Smooth muscle cell (in vitro differentiated cells): Measurements from ENCODE around the gene GLCCI1. TPM values are rescaled to one million over a fixed set of nuclear protein-coding genes. Genes with fewer than 3 reads are reported as not detected.

Experiments
- DNase-seq: peaks from one replicate; lab custom pipeline; 2025; ENCODE audit not compliant: unreplicated experiment; lab: John Stamatoyannopoulos, UW
- H2AFZ ChIP-seq: fragments of 200-600 bp; sonication (generic); 2 replicates; pipeline ENCODE4 v1.6.0; 2016; ENCODE audit warnings: antibody characterized with exemption, low read depth, mild to moderate bottlenecking
- H3F3A ChIP-seq: fragments of 200-600 bp; sonication (generic); 2 replicates; pipeline ENCODE4 v1.6.0; 2017; ENCODE audit warnings: antibody characterized with exemption, low read depth
- H3K27ac ChIP-seq: fragments of 200-600 bp; sonication (generic); 2 replicates; pipeline ENCODE4 v1.5.1; 2016; ENCODE audit warnings: low read depth, mild to moderate bottlenecking
- H3K27me3 ChIP-seq: fragments of 200-600 bp; sonication (generic); 2 replicates; pipeline ENCODE4 v1.6.1; 2016; ENCODE audit warnings: low read depth, mild to moderate bottlenecking
- H3K36me3 ChIP-seq: fragments of 200-600 bp; sonication (generic); 2 replicates; pipeline ENCODE4 v1.5.1; 2016; ENCODE audit warnings: low read depth
- H3K4me1 ChIP-seq: fragments of 200-600 bp; sonication (generic); 2 replicates; pipeline ENCODE4 v1.5.1; 2016; ENCODE audit warnings: low read depth
- H3K4me2 ChIP-seq: fragments of 200-600 bp; sonication (generic); 2 replicates; pipeline ENCODE4 v1.6.0; 2016; ENCODE audit warnings: mild to moderate bottlenecking
- H3K4me3 ChIP-seq: fragments of 200-600 bp; sonication (generic); 2 replicates; pipeline ENCODE4 v1.5.1; 2016; ENCODE audit warnings: mild to moderate bottlenecking
- H3K79me2 ChIP-seq: fragments of 200-600 bp; sonication (generic); 2 replicates; pipeline ENCODE4 v1.6.0; 2016; ENCODE audit warnings: low read depth, mild to moderate bottlenecking
- H3K9ac ChIP-seq: fragments of 200-600 bp; sonication (generic); 2 replicates; pipeline ENCODE4 v1.6.0; 2016; ENCODE audit warnings: low read depth
- H3K9me3 ChIP-seq: fragments of 200-600 bp; sonication (generic); replicated peaks from 2 replicates; pipeline ENCODE4 v1.5.1; 2016; ENCODE audit warnings: low read depth
- H4K20me1 ChIP-seq: fragments of 200-600 bp; sonication (generic); 2 replicates; pipeline ENCODE4 v1.6.0; 2016; ENCODE audit warnings: low read depth
- WGBS: methylation state at CpG from one replicate; pipeline ENCODE4 v1.1.7; 2016; ENCODE audit warnings: low lambda C conversion rate; 5-methylcytosine and 5-hydroxymethylcytosine counted together
- polyA plus RNA-seq: library from polyadenylated mRNA; unstranded; fragments of >200 nt; fragmentation: Nextera tagmentation; extraction: Ambion mirVana; gene quantifications from 2 replicates; pipeline ENCODE4 v1.2.1, GENCODE V29; 2016
- total RNA-seq: library from RNA; depleted of rRNA; stranded (reverse); fragments of >200 nt; gene quantifications from 2 replicates; pipeline ENCODE4 v1.2.3, GENCODE V29; 2014
- TF ChIP-seq, protein P1 (sequence below): fragments of 200-600 bp; sonication (generic); IDR thresholded peaks from 2 replicates; pipeline ENCODE4 v1.5.1; 2017; ENCODE audit warnings: borderline replicate concordance, mild to moderate bottlenecking, antibody characterized with exemption; ENCODE audit not compliant: insufficient read depth, poor library complexity, severe bottlenecking

Gene GLCCI1
- total and polyA plus RNA-seq, 2 experiments from 2014 or later = 39.0 to 69.9 TPM

DNA sequence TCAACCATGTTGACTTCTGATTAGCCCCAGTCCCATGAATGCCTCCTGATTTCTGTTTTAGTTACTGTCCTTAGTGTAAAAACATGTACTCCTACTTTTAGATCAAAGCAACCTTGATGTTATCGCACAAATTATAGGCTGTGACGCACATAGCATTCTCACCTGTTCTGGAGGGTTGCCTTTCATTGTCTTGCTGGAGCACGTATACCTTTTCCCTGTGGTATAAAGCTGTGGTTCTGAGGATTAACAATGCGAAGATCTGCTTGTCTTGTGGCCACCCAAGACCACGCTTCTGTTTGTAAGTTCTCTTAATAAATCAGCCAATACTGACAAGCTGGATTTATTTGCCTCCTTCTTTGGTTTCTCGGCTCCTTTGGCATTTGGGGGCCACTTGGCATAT, 30.1 kb upstream of the GLCCI1 start:
- H3K79me2 ChIP-seq = no peaks in the 10 kb centered on the region
- H3K4me1 ChIP-seq = peaks cover 15% of the 10 kb centered on the region
- no peak overlapping the region for H3K4me2 ChIP-seq
- no peaks in the 10 kb centered on the region for H3K27me3 ChIP-seq
- no peak overlapping the region for H3K4me3 ChIP-seq
- no peak overlapping the region for H3K27ac ChIP-seq
- H3F3A ChIP-seq = no peaks in the 10 kb centered on the region
- H2AFZ ChIP-seq = no peak overlapping the region
- WGBS = 74% methylated on average over 6 of the region's 6 CpGs
- H3K9me3 ChIP-seq = no peaks in the 10 kb centered on the region
- H3K36me3 ChIP-seq = no peaks in the 10 kb centered on the region
- no peak for DNase-seq
- H4K20me1 ChIP-seq = no peaks in the 10 kb centered on the region
- TF ChIP-seq, protein P1, sequence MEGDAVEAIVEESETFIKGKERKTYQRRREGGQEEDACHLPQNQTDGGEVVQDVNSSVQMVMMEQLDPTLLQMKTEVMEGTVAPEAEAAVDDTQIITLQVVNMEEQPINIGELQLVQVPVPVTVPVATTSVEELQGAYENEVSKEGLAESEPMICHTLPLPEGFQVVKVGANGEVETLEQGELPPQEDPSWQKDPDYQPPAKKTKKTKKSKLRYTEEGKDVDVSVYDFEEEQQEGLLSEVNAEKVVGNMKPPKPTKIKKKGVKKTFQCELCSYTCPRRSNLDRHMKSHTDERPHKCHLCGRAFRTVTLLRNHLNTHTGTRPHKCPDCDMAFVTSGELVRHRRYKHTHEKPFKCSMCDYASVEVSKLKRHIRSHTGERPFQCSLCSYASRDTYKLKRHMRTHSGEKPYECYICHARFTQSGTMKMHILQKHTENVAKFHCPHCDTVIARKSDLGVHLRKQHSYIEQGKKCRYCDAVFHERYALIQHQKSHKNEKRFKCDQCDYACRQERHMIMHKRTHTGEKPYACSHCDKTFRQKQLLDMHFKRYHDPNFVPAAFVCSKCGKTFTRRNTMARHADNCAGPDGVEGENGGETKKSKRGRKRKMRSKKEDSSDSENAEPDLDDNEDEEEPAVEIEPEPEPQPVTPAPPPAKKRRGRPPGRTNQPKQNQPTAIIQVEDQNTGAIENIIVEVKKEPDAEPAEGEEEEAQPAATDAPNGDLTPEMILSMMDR = no peak
- no peak overlapping the region for H3K9ac ChIP-seq

DNA sequence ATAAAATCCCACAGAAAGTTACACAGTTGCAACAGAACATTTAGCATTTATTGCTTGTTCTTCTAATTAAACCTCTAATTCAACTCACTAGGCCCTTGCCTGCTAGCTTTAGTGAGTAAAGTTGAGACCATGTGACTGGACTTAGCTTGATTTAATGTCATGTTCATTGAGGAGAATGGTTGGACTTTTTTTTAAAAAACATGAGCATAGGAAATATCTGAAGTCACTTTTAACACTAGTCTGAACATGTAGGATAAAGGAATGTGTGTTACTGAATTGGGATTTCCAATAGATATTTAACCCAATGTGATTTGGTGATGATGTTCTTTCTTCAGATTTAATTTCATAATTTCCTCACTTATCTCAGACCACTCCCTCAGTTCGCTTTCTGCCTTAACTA, 24.6 kb upstream of the GLCCI1 start:
- Histone ChIP-seq H3K79me2 (no peaks in the 10 kb centered on the region), H4K20me1 (no peaks in the 10 kb centered on the region), H3K9ac (no peak overlapping the region), H3K4me2 (no peak overlapping the region), H3K4me1 (no peaks in the 10 kb centered on the region), H3K9me3 (no peaks in the 10 kb centered on the region), H3K27ac (no peak overlapping the region), H3K4me3 (no peak overlapping the region), H3F3A (no peaks in the 10 kb centered on the region), H3K27me3 (no peaks in the 10 kb centered on the region), H2AFZ (no peak overlapping the region), H3K36me3 (no peaks in the 10 kb centered on the region)
- TF ChIP-seq, protein P1 = no peak
- no peak for DNase-seq
- 96% methylated on average over 1 of the region's 1 CpG for WGBS

DNA sequence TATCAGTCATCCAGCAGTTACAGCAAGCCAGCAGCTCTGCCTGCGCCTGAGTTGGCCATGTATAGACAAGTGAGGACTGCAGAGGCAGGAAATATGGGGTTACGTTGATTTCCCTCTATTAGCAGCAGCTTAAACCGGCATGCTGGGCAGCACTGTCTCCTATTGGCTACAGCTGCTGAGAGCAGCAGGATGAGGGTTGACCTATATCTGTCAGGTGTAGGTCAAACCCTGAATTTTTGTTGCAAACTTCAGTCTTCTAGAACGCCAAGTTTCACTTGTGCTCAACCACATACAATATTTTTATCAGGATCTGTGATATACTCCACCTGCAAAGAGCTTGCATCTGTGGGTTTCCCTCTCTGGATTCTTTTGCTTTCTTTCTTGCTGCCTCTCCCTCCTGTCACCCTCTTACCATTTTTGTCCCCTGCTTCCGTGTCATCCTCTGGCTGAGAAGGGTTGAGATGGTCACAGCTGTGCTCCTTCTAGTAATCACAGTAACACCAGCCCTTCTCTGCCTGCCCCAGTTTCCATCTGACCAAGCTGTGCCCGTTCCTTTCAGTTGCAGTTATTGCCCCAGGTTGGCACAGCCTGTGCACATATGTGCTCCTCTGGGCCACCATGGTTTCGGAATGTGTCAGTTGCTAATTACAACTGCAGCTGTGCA, 23.8 kb upstream of the GLCCI1 start:
- Histone ChIP-seq H3K9ac (no peak overlapping the region), H3K27me3 (no peaks in the 10 kb centered on the region), H3K36me3 (no peaks in the 10 kb centered on the region), H3K27ac (no peak overlapping the region), H3K4me3 (no peak overlapping the region), H4K20me1 (no peaks in the 10 kb centered on the region), H3K4me2 (no peak overlapping the region), H3F3A (no peaks in the 10 kb centered on the region), H3K9me3 (no peaks in the 10 kb centered on the region), H3K4me1 (no peaks in the 10 kb centered on the region), H2AFZ (no peak overlapping the region), H3K79me2 (no peaks in the 10 kb centered on the region)
- DNase-seq = no peak
- 78% methylated on average over 7 of the region's 7 CpGs for WGBS
- TF ChIP-seq, protein P1 = no peak

DNA sequence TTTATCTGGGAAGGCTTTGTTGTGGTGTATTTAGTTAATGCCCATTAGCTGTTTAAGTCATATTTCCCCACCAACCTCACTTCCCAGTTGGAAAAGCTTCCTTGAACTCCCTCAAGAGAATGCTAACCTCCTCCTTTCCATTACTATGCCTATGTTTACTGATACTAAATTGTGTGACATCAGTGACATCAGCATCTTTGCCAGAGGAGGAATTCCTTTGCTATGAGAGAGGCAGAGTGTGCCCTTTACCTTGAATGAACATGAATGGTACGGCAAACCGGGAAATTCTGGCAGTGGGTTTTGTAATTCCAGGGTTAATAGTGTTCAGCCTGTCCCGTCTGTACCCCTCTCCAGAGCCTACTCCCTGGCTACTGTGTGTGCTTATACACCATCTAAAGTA, 22.1 kb upstream of the GLCCI1 start:
- H3K9ac ChIP-seq = no peak overlapping the region
- no peaks in the 10 kb centered on the region for H3F3A ChIP-seq
- H3K79me2 ChIP-seq = no peaks in the 10 kb centered on the region
- H3K4me2 ChIP-seq = no peak overlapping the region
- no peaks in the 10 kb centered on the region for H4K20me1 ChIP-seq
- TF ChIP-seq, protein P1 = no peak
- H3K4me1 ChIP-seq = no peaks in the 10 kb centered on the region
- 76% methylated on average over 3 of the region's 3 CpGs for WGBS
- no peak for DNase-seq
- H3K27ac ChIP-seq = no peak overlapping the region
- no peaks in the 10 kb centered on the region for H3K9me3 ChIP-seq
- H3K27me3 ChIP-seq = no peaks in the 10 kb centered on the region
- H2AFZ ChIP-seq = no peak overlapping the region
- no peak overlapping the region for H3K4me3 ChIP-seq
- no peaks in the 10 kb centered on the region for H3K36me3 ChIP-seq
